GM19455 (cell line): ENCODE measurements around the gene LRRC56.

Experiments used
- ATAC-seq: cut with Tn5 transposase; IDR thresholded peaks from one replicate; pipeline ENCODE4 v1.9.1; 2021; ENCODE audit not compliant: unreplicated experiment

The LRRC56 gene

GRCh38 chr11:556662-557256 is 19.4 kb downstream of the LRRC56 start:
- no peak for ATAC-seq

DNA sequence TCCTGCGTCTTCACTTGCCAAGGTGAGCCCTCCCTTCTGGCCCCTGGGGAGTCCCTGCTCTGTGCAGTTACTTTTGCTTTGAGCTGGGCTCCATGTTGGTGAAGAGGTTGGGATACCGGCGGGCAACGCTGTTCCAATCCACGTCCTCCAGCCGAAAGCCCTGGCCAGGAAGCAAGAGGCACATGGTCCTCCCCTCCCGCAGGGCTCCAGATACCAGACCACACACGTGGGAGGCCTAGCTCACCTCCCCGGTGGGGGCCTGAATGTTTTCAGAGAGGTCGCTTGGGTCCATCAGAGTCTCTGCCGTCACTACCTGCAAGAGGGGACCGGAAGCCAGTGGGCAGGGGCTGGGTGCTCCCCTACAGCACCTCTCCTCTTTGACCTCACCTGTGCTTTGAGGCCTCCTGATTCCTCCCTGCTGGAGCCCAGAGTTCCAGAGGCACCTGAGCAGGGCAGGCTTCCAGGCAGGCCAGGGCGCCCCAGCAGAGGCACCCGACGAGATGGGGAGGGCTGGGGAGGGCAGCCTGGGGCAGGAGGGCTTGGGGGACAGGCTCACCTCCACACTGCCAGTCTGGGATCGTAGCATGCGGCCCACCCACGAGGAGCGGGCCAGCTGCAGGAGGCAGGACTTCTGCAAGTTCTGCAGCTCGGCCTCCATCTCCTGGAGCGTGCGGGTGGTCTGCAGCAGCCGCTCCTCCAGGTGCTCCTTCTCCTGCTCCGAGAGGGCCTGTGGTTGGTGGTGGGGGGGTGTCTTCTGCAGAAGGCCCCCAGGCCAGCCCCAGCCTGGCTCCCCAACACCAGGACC is 20.2 kb downstream of the LRRC56 start:
- ATAC-seq: no peak

- ATAC-seq: no peak
Observed at GRCh38 chr11:558503-558902, 21.2 kb downstream of the LRRC56 start.

- no peak for ATAC-seq
Observed at GRCh38 chr11:559020-559620, 21.8 kb downstream of the LRRC56 start.

DNA sequence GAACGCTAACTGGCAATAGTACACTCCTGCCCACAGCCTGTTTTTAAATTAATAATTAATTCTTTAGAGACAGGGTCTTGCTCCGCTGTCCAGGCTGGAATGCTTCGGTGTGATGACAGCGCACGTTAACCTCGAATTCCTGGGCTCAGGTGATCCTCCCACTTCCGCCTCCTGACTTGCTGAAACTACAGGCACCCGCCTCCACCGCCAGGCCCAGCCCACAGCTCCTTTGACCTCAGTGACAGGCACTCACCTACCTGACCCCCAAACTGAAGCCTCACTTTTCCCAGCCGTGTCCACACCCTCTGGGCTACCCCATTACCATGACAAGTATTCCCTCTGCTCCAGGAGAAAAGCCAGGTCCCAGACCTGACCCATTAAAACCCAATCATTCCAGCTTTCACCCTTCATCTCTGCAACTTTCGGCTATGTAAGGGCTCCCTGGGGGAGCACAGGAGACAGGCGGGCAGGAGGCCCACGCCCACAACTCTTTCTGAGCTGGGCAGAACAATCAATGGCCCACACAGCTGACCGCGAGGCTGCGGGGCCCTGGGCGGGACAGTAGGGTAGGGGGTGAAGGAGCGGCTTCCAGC is 22.5 kb downstream of the LRRC56 start:
- ATAC-seq: no peak

DNA sequence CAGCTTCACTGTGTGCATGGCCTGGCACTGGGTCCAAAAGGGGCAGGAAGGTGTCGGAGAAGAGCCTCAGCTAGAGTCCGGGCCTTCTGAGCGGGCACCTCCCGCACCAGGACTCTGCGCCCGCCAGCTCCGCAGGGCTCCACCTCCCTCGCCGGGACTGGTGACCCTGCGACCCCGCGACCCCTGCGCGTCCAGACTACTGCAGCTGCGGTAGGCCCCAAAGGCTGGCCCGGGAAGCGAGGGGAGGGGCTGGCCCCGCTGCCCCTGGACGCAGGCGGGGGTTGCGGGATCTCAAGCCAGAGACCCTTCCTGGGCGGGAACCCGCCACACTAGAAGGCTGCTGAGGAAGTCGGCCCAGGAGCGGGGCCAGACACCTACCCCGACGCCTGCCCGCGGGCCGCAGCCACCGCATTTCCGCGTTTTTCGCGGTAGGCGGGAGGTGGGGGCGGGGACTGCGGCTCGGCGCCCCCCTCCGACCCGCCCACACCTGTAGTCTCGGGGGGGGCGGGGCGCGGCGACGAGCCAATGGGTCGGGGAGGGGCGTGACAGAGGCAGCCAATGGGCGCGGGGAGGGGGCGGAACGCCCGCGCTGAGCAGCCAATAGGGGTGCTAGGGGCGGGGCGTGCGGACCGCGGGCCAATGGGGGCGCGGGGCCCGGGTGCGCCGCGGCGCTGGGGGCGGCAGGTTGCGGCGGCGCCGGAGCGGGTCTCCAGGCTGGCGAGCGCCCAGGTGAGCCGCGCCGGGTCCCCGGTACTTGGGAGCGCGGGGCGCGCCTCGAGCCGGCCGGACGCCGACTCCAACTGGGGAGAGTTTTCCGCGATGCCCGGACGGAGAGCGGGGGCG is 23.2 kb downstream of the LRRC56 start, which contains the start of the genes LMNTD2 and RASSF7:
Gene LMNTD2 (minus strand): TSS at position 434 of the 843 bp plus-strand sequence. CDS start 22 bp downstream, at position 412.
Gene RASSF7 (plus strand): TSS at position 666 of the 843 bp plus-strand sequence. CDS start 799 bp downstream, outside the sequence.
- peak; percentile 67 for ATAC-seq

- ATAC-seq: peak; percentile 39
Observed at GRCh38 chr11:561148-562003, 24.0 kb downstream of the LRRC56 start.

DNA sequence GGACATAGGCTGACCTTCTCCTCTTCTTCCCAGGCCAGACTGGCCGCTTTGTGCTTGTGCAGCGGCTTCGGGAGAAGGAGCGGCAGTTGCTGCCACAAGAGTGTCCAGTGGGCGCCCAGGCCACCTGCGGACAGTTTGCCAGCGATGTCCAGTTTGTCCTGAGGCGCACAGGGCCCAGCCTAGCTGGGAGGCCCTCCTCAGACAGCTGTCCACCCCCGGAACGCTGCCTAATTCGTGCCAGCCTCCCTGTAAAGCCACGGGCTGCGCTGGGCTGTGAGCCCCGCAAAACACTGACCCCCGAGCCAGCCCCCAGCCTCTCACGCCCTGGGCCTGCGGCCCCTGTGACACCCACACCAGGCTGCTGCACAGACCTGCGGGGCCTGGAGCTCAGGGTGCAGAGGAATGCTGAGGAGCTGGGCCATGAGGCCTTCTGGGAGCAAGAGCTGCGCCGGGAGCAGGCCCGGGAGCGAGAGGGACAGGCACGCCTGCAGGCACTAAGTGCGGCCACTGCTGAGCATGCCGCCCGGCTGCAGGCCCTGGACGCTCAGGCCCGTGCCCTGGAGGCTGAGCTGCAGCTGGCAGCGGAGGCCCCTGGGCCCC is 24.8 kb downstream of the LRRC56 start:
- ATAC-seq: no peak

DNA sequence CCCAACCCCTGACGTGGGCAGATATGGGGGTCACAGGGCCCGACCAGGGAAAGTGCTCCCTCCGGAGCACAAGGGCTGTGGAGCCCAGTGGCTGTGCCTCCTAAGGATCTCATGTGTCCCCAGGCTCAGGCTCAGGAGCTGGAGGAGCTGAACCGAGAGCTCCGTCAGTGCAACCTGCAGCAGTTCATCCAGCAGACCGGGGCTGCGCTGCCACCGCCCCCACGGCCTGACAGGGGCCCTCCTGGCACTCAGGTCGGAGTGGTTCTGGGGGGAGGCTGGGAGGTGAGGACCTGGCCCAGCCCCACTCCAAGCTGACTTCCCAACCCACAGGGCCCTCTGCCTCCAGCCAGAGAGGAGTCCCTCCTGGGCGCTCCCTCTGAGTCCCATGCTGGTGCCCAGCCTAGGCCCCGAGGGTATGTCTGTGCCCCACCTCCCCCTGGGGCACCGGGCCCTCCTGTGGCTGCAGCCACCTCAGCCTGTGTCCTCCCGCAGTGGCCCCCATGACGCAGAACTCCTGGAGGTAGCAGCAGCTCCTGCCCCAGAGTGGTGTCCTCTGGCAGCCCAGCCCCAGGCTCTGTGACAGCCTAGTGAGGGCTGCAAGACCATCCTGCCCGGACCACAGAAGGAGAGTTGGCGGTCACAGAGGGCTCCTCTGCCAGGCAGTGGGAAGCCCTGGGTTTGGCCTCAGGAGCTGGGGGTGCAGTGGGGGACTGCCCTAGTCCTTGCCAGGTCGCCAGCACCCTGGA is 25.9 kb downstream of the LRRC56 start:
- no peak for ATAC-seq

- no peak for ATAC-seq
Observed at GRCh38 chr11:563812-564578, 26.7 kb downstream of the LRRC56 start.

- ATAC-seq: no peak
Observed at GRCh38 chr11:565921-566509, 28.7 kb downstream of the LRRC56 start.

DNA sequence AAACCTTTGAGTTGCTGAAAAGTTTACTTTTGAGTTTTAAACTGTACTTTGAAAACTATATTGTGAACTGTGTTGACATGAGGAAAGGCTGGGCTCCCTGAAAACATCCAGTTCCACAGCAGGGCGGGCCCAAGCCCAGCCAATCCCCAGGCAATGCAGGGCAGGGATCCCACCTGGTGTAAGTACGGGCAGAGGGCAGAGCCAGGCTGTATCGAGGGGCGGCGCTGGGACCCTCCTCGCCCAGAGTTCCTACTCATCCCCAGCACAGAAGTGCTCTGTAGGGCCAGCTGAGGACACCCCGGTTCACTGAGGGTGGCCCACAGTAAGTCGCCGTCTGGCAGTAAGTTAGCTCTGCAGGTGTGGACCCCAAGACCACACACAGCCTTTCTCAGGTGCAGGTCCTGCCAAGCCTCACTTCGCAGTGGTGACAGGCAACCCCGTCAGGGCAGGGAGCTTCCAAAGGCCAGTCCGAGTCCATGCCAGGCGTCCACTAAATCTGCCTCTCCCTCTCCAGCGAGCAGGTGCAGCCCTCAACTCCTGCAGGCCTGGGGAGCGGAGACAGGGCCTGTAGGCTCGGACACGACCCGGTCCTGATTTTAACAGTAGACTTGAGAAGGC is 29.8 kb downstream of the LRRC56 start:
- no peak for ATAC-seq

- no peak for ATAC-seq
Observed at GRCh38 chr11:567629-568292, 30.4 kb downstream of the LRRC56 start.

GRCh38 chr11:568306-569157 is 31.2 kb downstream of the LRRC56 start:
- ATAC-seq: peak; percentile 76

DNA sequence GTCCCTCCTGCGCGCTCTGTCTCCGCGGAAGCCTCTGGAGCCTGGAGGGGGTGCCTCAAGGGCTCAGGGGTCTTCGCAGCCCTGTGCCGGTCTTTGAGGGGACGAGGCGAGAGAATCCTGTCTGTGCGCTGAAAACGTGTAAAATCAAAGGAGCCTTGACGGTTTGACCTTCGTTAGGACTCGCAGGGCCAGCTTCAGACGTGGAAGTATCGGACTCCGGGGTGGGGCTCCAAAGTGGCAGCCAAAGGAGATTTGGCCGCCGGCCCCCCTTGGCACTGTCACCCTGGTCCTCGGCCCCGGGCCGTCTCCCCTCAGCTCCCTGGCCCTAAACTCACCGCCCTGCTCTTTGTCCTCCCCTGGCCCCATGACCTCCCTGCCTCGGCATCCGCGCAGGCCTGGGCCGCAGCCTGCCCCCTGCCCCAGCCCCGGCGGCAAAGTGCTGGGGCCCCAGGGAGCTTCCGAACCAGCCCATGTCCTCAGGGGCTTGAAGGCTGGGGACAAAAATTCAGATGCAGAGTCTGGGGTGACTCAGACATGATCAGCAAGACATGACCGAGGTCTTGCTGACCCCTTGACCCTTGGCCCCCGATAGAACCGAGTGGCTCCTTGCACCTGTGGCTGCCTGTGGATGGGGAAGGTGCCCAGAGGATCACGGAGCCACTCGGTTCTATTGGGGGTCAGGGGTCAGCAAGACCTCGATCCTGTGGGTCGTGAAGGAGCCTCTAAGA is 32.0 kb downstream of the LRRC56 start:
- peak; percentile 2 for ATAC-seq
